ENCODE measurements around the gene SEC24D.
A peak's percentile ranks its signal among the peaks of the same experiment; 100 is the strongest.
"Not testable (repeated sequence)": the region's sequence is repeated elsewhere in the genome, so short reads cannot be mapped to it uniquely, and the experiment has no call there.

The SEC24D gene, protein sequence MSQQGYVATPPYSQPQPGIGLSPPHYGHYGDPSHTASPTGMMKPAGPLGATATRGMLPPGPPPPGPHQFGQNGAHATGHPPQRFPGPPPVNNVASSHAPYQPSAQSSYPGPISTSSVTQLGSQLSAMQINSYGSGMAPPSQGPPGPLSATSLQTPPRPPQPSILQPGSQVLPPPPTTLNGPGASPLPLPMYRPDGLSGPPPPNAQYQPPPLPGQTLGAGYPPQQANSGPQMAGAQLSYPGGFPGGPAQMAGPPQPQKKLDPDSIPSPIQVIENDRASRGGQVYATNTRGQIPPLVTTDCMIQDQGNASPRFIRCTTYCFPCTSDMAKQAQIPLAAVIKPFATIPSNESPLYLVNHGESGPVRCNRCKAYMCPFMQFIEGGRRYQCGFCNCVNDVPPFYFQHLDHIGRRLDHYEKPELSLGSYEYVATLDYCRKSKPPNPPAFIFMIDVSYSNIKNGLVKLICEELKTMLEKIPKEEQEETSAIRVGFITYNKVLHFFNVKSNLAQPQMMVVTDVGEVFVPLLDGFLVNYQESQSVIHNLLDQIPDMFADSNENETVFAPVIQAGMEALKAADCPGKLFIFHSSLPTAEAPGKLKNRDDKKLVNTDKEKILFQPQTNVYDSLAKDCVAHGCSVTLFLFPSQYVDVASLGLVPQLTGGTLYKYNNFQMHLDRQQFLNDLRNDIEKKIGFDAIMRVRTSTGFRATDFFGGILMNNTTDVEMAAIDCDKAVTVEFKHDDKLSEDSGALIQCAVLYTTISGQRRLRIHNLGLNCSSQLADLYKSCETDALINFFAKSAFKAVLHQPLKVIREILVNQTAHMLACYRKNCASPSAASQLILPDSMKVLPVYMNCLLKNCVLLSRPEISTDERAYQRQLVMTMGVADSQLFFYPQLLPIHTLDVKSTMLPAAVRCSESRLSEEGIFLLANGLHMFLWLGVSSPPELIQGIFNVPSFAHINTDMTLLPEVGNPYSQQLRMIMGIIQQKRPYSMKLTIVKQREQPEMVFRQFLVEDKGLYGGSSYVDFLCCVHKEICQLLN

DNA sequence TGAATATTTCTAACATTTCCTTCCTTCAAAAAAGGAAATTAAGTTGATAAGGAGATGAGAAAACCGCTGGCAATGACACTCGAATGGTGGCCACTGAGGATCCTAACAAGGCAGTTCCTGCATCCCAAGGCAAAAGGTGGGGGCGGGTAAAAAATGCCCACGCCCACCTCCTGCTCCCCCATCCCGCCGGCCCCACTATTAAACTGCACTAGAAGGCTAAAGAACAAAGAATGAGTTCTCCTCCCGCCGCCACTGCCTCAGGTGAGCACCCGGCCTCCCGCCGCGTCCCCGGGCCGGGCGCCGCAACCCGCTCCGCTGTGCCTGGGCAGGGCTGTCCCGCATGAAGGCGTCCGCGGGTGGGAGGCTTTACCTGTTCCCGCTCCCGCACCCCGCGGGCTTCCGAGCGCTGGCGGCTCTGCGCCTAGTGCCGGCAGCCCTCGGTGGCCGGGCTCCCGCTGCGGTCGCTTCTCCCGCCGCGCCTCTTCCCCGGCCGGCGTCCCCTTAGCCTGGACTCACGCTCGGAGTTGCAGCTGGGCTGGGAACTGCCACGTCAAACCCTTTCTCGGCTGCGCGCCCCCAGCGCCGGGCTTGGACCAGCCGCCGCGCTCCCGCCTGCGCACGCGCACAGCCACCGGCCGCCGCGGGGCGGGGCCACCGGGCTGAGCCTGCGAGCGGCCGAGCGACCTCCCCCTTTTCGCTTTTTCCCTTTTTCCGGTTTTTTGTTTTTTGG, at the start of gene SEC24D:
Gene SEC24D (minus strand): TSS at position 556 of the 730 bp plus-strand sequence. CDS start 2,430 bp downstream, outside the sequence.
- H3K4me3 ChIP-seq (ENCODE audit: control insufficient read depth, low read depth, low read length): peak within 1 kb of the TSS; percentile 79
- DNase-seq (ENCODE audit: low read depth): peak; percentile 40
- TF ChIP-seq, protein P1, sequence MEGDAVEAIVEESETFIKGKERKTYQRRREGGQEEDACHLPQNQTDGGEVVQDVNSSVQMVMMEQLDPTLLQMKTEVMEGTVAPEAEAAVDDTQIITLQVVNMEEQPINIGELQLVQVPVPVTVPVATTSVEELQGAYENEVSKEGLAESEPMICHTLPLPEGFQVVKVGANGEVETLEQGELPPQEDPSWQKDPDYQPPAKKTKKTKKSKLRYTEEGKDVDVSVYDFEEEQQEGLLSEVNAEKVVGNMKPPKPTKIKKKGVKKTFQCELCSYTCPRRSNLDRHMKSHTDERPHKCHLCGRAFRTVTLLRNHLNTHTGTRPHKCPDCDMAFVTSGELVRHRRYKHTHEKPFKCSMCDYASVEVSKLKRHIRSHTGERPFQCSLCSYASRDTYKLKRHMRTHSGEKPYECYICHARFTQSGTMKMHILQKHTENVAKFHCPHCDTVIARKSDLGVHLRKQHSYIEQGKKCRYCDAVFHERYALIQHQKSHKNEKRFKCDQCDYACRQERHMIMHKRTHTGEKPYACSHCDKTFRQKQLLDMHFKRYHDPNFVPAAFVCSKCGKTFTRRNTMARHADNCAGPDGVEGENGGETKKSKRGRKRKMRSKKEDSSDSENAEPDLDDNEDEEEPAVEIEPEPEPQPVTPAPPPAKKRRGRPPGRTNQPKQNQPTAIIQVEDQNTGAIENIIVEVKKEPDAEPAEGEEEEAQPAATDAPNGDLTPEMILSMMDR (IDR thresholded peaks at IDR 0.05; ENCODE audit: control insufficient read depth, insufficient read depth, low read depth, low read length, missing control alignments): no peak

DNA sequence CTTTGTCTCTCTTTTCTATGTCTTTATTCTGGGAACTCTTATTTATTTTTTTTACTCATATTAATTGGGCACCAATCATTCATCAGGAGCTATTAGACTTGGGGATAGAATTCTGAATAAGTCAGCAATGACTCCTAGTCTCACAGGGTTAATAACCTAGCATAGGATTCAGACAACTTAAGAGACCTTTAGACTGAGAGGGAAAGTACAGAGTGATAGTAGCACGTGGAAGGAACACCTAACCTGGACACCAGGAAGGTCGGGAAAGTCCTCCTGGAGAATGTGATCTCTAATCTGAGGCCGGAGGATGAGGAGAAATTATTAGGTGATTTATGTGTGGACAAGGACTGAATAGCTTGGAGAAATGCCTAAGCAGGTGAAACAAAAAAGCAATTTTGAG, 48.8 kb upstream of the SEC24D start:
- TF ChIP-seq, protein P1 (IDR thresholded peaks at IDR 0.05; ENCODE audit: control insufficient read depth, insufficient read depth, low read depth, low read length, missing control alignments): no peak
- H3K4me3 ChIP-seq (ENCODE audit: control insufficient read depth, low read depth, low read length): no peak overlapping the region

DNA sequence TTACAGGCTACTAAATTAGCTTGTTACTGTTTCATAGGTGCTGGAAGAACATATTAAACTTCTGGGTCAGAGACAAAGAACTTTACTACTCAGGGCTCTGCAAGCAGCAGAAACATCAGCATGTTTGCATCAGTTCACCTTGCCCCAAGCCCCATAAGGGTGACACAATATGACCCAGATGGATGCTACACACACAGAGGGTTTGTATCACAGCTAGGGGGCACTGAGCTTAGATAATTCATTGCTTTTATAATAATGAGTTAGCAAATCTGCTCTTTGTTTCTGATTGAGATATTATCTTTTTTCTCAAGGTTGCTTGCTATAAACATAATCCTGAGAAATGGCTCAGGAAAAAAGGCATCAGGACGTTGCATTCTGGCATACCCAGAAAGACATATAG, 47.9 kb upstream of the SEC24D start:
- no peak overlapping the region for H3K4me3 ChIP-seq (ENCODE audit: control insufficient read depth, low read depth, low read length)
- no peak for DNase-seq (ENCODE audit: low read depth)
- TF ChIP-seq, protein P1 (IDR thresholded peaks at IDR 0.05; ENCODE audit: control insufficient read depth, insufficient read depth, low read depth, low read length, missing control alignments): peak; percentile 17

More for the DNA sequence above, 48.8 kb upstream of the SEC24D start:
- DNase-seq (ENCODE audit: low read depth): no peak

DNA sequence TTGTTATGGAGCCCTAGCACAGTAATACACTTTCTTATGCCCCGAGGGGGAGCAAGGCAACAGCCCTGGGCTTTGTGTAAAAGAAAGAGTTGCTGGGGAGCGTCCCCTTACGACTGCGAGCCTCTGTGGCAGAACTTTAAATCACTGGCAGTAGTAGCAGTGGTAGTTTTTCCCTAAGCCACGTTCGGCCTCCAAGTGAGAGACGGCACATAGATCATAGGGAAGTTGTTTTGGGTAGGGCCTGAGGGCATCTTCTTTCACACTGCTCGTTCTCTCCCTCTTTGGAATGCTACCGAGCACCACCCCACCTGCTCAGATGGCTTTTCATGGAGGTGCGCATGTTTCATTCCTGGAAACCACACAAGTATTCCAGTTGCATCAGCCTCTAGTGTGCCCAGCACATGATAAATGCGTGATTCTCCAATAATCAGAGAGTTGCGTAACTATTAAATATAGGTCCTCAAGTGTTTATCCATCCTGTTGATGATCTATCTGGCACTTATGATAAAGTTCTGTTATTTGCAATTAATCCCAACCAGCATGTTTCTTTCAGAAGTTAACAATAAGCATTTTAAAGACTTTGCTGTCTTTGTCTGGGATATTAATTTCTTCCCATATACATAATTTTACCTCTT, 45.7 kb upstream of the SEC24D start:
- no peak for DNase-seq (ENCODE audit: low read depth)
- no peak overlapping the region for H3K4me3 ChIP-seq (ENCODE audit: control insufficient read depth, low read depth, low read length)
- TF ChIP-seq, protein P1 (IDR thresholded peaks at IDR 0.05; ENCODE audit: control insufficient read depth, insufficient read depth, low read depth, low read length, missing control alignments): no peak

DNA sequence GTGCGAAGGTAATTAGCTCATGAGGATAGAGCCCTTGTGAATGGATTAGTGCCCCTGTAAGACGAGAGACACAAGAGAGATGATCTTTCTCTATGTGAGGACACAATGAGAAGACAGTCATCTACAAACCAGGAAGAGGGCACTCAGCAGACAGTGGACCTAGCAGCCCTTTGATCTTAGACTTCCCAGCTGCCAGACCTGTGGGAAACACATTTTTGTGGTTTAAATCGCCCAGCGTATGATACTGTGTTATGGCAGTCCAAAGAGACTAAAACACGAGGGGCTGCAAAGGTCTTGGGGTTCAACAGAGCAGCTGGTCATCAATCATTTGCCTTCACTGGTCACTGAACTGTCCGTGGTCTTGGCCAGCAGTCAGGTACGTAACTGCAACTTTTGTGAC, 43.5 kb upstream of the SEC24D start:
- no peak overlapping the region for H3K4me3 ChIP-seq (ENCODE audit: control insufficient read depth, low read depth, low read length)
- TF ChIP-seq, protein P1 (IDR thresholded peaks at IDR 0.05; ENCODE audit: control insufficient read depth, insufficient read depth, low read depth, low read length, missing control alignments): no peak
- no peak for DNase-seq (ENCODE audit: low read depth)

DNA sequence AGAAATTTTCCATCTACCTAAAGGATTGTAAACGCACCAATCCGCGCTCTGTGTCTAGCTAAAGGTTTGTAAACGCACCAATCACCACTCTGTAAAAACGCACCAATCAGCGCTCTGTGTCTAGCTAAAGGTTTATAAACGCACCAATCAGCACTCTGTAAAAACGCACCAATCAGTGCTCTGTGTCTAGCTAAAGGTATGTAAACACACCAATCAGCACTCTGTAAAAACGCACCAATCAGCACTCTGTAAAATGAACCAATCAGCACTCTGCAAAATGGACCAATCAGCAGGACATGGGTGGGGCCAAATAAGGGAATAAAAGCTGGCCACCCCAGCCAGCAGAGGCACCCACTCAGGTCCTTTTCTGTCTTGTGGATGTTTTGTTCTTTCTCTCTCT, 42.6 kb upstream of the SEC24D start:
- not testable (repeated sequence) for H3K4me3 ChIP-seq (ENCODE audit: control insufficient read depth, low read depth, low read length); DNase-seq (ENCODE audit: low read depth)
